Gastroesophageal sphincter (tissue), 4 donors: ENCODE measurements around the gene DCAKD. TPM values are rescaled to one million over a fixed set of nuclear protein-coding genes. Genes with fewer than 3 reads are reported as not detected.

ENCODE experiments used
- ATAC-seq: fragments of 150-250 bp; one replicate; pipeline ENCODE4 v1.9.1; 2016; ENCODE audit warnings: mild to moderate bottlenecking, moderate library complexity
- H3K27ac ChIP-seq, 4 donors: fragments of 200-600 bp; sonication (generic) in 3 of 4; 1 replicate in 3 of 4; 2 replicates in 1 of 4; pipeline ENCODE4 v1.5.1; 2016 to 2019
- H3K27me3 ChIP-seq: fragments of 200-600 bp; sonication (generic); one replicate; pipeline ENCODE4 v1.5.1; 2019
- H3K36me3 ChIP-seq, 2 donors: fragments of 200-600 bp; sonication (generic); one replicate each; pipeline ENCODE4 v1.5.1; 2019; ENCODE audit warnings: control low read depth in 1 of 2
- H3K4me1 ChIP-seq, 3 donors: fragments of 200-600 bp; sonication (generic); 1 replicate in 2 of 3; 2 replicates in 1 of 3; pipeline ENCODE4 v1.5.1; 2016 to 2019; ENCODE audit warnings: control low read depth in 2 of 3
- H3K4me3 ChIP-seq, 2 donors: fragments of 200-600 bp; sonication (generic); one replicate each; pipeline ENCODE4 v1.5.1; 2019; ENCODE audit warnings: mild to moderate bottlenecking in 1 of 2, moderate library complexity in 1 of 2
- H3K9me3 ChIP-seq, 3 donors: fragments of 200-600 bp; sonication (generic); one replicate each; pipeline ENCODE4 v1.5.1; 2017 to 2019; ENCODE audit warnings: control low read depth in 2 of 3
- CTCF ChIP-seq, 4 experiments: fragments of 200-600 bp in 2 of 4; fragments of 450-650 bp in 2 of 4; sonication (generic) in 1 of 4; IDR thresholded peaks; one replicate each; pipeline ENCODE4 v1.5.1; 2017 to 2019; ENCODE audit warnings: antibody characterized with exemption in 4 of 4, mild to moderate bottlenecking in 2 of 4, moderate library complexity in 2 of 4
- EP300 ChIP-seq: sonication (generic); formaldehyde crosslinking; IDR thresholded peaks from one replicate; pipeline ENCODE4 v1.6.1; 2017; ENCODE audit warnings: antibody characterized with exemption, mild to moderate bottlenecking
- POLR2A ChIP-seq, 2 donors: fragments of 450-650 bp; IDR thresholded peaks; one replicate each; pipeline ENCODE4 v1.6.1; 2017; ENCODE audit warnings: antibody characterized with exemption in 2 of 2, mild to moderate bottlenecking in 2 of 2, moderate library complexity in 1 of 2
- POLR2AphosphoS5 ChIP-seq: sonication (generic); formaldehyde crosslinking; IDR thresholded peaks from one replicate; pipeline ENCODE4 v1.6.1; 2017; ENCODE audit warnings: antibody characterized with exemption
- WGBS, 2 donors: methylation state at CpG; one replicate each; pipeline ENCODE4 v1.1.5; 2018; ENCODE audit warnings: low coverage in 1 of 2; 5-methylcytosine and 5-hydroxymethylcytosine counted together
- total RNA-seq, 4 donors: library from RNA; depleted of rRNA; stranded (reverse); fragments of >200 nt; gene quantifications; one replicate each; pipeline ENCODE4 v1.1.0, GENCODE V29; 2016

The DCAKD gene
- total RNA-seq, 4 donors from 2014 or later, result 50.3 to 68.2 (median 58.0) TPM

DNA sequence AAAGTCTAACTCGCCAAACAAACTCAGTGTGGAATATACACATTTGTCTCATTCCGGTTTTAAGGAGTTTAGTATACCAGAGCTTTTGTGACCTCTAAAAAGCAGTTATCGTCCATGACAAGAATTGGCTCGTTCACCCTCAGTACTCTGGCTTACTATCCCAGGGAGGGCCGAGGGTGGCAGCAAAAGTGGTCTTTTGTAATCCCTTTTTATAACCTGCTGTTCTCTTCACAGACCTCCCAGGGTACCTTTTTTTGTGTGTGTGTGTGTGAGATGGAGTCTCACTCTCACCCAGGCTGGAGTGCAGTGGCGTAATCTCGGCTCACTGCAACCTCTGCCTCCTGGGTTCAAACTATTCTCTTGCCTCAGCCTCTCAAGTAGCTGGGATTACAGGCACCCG, 18.6 kb upstream of the DCAKD start:
- WGBS, 2 donors, result 90 to 93% methylated on average over 5 to 8 of the region's 8 CpGs

GRCh38 chr17:45067637-45068036, 16.2 kb upstream of the DCAKD start:
- Histone ChIP-seq H3K9me3 (no peaks in the 10 kb centered on the region), H3K27ac (peak overlapping the region in 1 of 4 donors; percentile 27), H3K27me3 (no peaks in the 10 kb centered on the region), H3K4me1 (peaks cover under 1 to 59% (median 12%) of the 10 kb centered on the region in 3 donors), H3K4me3 (no peak overlapping the region), H3K36me3 (peaks cover 0 to 44% of the 10 kb centered on the region in 2 donors)
- TF ChIP-seq EP300 (no peak), CTCF (IDR thresholded peaks at IDR 0.05) (no peak), POLR2AphosphoS5 (no peak), POLR2A (IDR thresholded peaks at IDR 0.05) (no peak)
- no peak for ATAC-seq
- WGBS, 2 donors, result 49 to 62% methylated on average over 2 of the region's 2 CpGs

More for the DNA sequence above, 18.6 kb upstream of the DCAKD start:
- peaks cover 0 to 58% (median 14%) of the 10 kb centered on the region in 3 donors for H3K4me1 ChIP-seq
- H3K4me3 ChIP-seq, result no peak overlapping the region
- no peak for ATAC-seq
- no peak overlapping the region for H3K27ac ChIP-seq
- no peaks in the 10 kb centered on the region for H3K27me3 ChIP-seq
- no peaks in the 10 kb centered on the region for H3K9me3 ChIP-seq
- peaks cover 0 to 61% of the 10 kb centered on the region in 2 donors for H3K36me3 ChIP-seq
- TF ChIP-seq POLR2AphosphoS5 (no peak), POLR2A (IDR thresholded peaks at IDR 0.05) (no peak), EP300 (no peak), CTCF (IDR thresholded peaks at IDR 0.05) (no peak)

- ATAC-seq, result no peak
- Histone ChIP-seq H3K27ac (no peak overlapping the region), H3K9me3 (no peaks in the 10 kb centered on the region), H3K4me3 (no peak overlapping the region), H3K27me3 (no peaks in the 10 kb centered on the region), H3K4me1 (peaks cover 8 to 83% (median 31%) of the 10 kb centered on the region in 3 donors), H3K36me3 (peaks cover 0 to 10% of the 10 kb centered on the region in 2 donors)
- 100% methylated on average over 1 of the region's 1 CpG; no CpG with 5 or more reads in 1 of the 2 donors for WGBS, 2 donors
- TF ChIP-seq EP300 (no peak), CTCF (IDR thresholded peaks at IDR 0.05) (no peak), POLR2A (IDR thresholded peaks at IDR 0.05) (no peak), POLR2AphosphoS5 (no peak)
Measured at GRCh38 chr17:45063198-45063597, 11.8 kb upstream of the DCAKD start.

GRCh38 chr17:45061606-45062205, 10.3 kb upstream of the DCAKD start:
- H3K4me1 ChIP-seq, result peaks cover 8 to 70% (median 26%) of the 10 kb centered on the region in 3 donors

GRCh38 chr17:45060797-45061605, 9.6 kb upstream of the DCAKD start, which contains the start of gene NMT1:
NMT1 (plus strand) TSS chr17:45061317; CDS start chr17:45061330, 13 bp downstream.
- TF ChIP-seq POLR2A (IDR thresholded peaks at IDR 0.05), result peak; percentile 62 to 80
- TF ChIP-seq CTCF (IDR thresholded peaks at IDR 0.05), result no peak
- no peak for TF ChIP-seq EP300
- TF ChIP-seq POLR2AphosphoS5, result peak; percentile 92
- WGBS, 2 donors, result 0% methylated on average over 8 to 16 of the region's 50 CpGs
- peak within 1 kb of the TSS; percentile 70 to 96 (median 91) for H3K27ac ChIP-seq
- H3K27me3 ChIP-seq, result no peaks in the 10 kb centered on the region
- ATAC-seq, result peak; percentile 98
- peaks cover 0 to under 1% of the 10 kb centered on the region in 2 donors for H3K36me3 ChIP-seq
- peak within 1 kb of the TSS; percentile 70 to 89 for H3K4me3 ChIP-seq
- no peaks in the 10 kb centered on the region for H3K9me3 ChIP-seq
- peaks cover 8 to 63% (median 26%) of the 10 kb centered on the region in 3 donors for H3K4me1 ChIP-seq

More at GRCh38 chr17:45061606-45062205, 10.3 kb upstream of the DCAKD start:
- ATAC-seq, result no peak
- peak overlapping the region; percentile 70 to 89 for H3K4me3 ChIP-seq
- WGBS, 2 donors, result 12 to 14% methylated on average over 15 of the region's 15 CpGs
- H3K27me3 ChIP-seq, result no peaks in the 10 kb centered on the region
- no peaks in the 10 kb centered on the region for H3K9me3 ChIP-seq
- H3K36me3 ChIP-seq, result peaks cover 0 to 3% of the 10 kb centered on the region in 2 donors
- no peak for TF ChIP-seq EP300
- H3K27ac ChIP-seq, result peak overlapping the region; percentile 41 to 96 (median 91)
